Dendritic cell treated with granulocyte-macrophage colony-stimulating factor and Interleukin-4, amounts not matched to agents 40 ng/mL and 50 ng/mL, for 4 days (primary cell): Measurements from ENCODE around the gene ANKRD55.
"Not testable (repeated sequence)": the region's sequence is repeated elsewhere in the genome, so short reads cannot be mapped to it uniquely, and the experiment has no call there.

Experiments used
- H3K27ac Mint-ChIP-seq: one replicate; pipeline ENCODE4 v1.8.0; 2022; ENCODE audit warnings: mild to moderate bottlenecking, mixed read lengths
- H3K27me3 Mint-ChIP-seq: one replicate; pipeline ENCODE4 v1.8.0; 2022; ENCODE audit warnings: mild to moderate bottlenecking, mixed read lengths
- H3K36me3 Mint-ChIP-seq: one replicate; pipeline ENCODE4 v1.8.0; 2022; ENCODE audit warnings: low read depth, mixed read lengths
- H3K4me1 Mint-ChIP-seq: one replicate; pipeline ENCODE4 v1.8.0; 2022; ENCODE audit warnings: low read depth, mixed read lengths
- H3K4me3 Mint-ChIP-seq: one replicate; pipeline ENCODE4 v1.8.0; 2022; ENCODE audit warnings: mild to moderate bottlenecking, moderate library complexity, mixed read lengths
- H3K9me3 Mint-ChIP-seq: one replicate; pipeline ENCODE4 v1.8.0; 2022; ENCODE audit warnings: mixed read lengths
- intact Hi-C: fragments of 100-400 bp; cut with micrococcal nuclease; formaldehyde crosslinking; loops from one replicate; pipeline ENCODE4 v1.15.0; 2022

Gene ANKRD55

DNA sequence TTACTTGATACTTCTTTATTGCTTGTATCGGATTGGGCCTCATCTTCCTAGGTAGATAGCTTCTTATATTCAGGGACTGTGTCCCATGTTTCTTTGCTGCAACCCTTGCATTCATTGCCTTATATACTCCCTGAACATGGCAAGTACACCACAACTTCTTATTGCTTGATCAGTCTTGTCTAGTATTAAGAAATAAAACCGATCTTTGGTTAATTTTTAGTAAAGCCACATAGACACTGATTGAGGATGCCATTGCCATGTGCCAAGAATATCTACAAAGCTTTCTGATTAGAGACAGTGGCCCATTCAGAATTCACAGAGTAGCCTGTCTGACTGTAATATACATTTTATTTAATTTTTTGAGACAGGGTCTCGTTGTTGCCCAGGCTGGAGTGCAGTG is 34.7 kb upstream of the ANKRD55 start:
- Mint-ChIP-seq H3K4me1 (peaks cover 24% of the 10 kb centered on the region), H3K36me3 (no peaks in the 10 kb centered on the region), H3K4me3 (no peak overlapping the region), H3K9me3 (no peaks in the 10 kb centered on the region), H3K27ac (no peak overlapping the region), H3K27me3 (no peaks in the 10 kb centered on the region)
- intact Hi-C loops, result loop anchor here (10.0 kb wide), 1 partner anchor 607 kb away; no protein-coding TSS in a partner anchor

DNA sequence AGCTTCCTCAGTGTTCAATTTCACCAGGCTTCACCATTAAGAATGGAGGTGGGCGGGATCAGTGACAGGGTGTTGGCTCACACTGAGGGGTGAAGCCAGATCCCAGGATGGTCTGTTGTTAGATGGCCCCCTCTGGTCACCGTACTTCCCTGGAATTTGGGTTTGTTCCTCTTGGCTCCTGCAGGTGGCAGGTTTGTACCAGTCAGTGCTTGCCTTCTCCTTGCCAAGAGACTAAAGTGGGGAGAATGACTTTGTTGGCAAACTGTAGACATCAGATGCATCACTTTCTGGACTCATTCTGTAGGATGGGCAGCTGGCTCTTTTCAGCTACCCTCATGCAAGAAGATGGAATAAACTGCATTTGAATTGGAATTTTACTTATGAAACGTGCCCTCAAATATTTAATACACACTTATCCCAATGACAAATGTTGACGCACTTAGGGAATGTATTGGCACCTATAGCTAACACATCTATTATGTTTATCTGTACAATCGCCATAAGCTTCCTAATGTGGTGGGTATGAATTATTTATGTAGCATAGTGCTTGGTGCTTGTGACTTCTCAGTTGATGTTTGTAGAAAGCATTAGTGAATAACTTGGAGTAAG is 31.4 kb upstream of the ANKRD55 start:
- intact Hi-C loops, result loop anchor here (10.0 kb wide), 1 partner anchor 610 kb away; no protein-coding TSS in a partner anchor
- Mint-ChIP-seq H3K4me1 (peaks cover 3% of the 10 kb centered on the region), H3K4me3 (no peak overlapping the region), H3K9me3 (no peaks in the 10 kb centered on the region), H3K36me3 (no peaks in the 10 kb centered on the region), H3K27ac (no peak overlapping the region), H3K27me3 (no peaks in the 10 kb centered on the region)

DNA sequence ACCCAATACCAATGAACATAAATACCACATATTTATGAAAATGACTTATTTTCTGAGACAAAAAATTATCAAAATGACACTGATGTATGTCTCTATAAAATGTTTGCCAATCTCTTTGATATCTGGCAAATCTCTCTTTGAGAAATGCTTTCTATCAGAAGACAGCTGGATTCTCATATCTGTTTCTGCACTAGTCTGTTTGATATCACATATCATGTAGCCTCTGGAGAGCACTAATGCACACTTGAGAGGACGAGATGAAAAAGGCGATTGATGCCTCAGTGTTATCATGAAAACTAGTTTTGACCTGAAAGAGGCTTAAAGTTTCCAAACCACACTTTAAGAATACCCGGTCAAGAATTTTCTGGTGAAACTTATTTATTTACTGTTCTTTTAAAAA is 29.1 kb upstream of the ANKRD55 start:
- H3K27ac Mint-ChIP-seq, result no peak overlapping the region
- no peaks in the 10 kb centered on the region for H3K9me3 Mint-ChIP-seq
- no peak overlapping the region for H3K4me3 Mint-ChIP-seq
- intact Hi-C loops, result loop anchor here (10.0 kb wide), 1 partner anchor 613 kb away; no protein-coding TSS in a partner anchor
- H3K27me3 Mint-ChIP-seq, result peaks cover 2% of the 10 kb centered on the region
- H3K4me1 Mint-ChIP-seq, result peaks cover 2% of the 10 kb centered on the region
- no peaks in the 10 kb centered on the region for H3K36me3 Mint-ChIP-seq

DNA sequence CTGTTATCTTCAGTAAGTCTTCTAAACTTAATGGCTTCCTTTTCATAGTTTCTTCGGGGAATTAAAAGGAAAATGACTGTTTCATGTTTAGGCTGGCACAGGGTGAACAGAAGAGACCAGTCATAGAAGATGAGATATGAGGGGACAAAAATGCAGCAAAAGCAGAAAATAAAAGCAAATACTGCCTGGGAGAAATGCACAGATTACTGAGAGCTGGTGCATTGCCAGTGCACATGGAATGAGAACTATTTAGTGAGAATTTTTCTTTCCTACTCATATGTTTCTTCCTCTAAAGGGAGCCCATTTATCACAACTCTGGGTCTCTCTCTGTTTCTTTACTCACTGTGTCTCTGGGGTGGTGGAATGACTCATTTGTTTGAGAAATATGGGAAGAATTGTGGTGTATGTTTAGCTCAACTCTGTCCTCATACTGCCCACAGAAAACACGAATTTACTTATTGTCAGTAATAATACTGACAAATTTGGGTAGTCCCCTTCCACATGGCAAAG is 25.9 kb upstream of the ANKRD55 start:
- H3K4me1 Mint-ChIP-seq, result peaks cover 6% of the 10 kb centered on the region
- no peaks in the 10 kb centered on the region for H3K9me3 Mint-ChIP-seq
- no peak overlapping the region for H3K27ac Mint-ChIP-seq
- H3K36me3 Mint-ChIP-seq, result no peaks in the 10 kb centered on the region
- no peak overlapping the region for H3K4me3 Mint-ChIP-seq
- peaks cover 2% of the 10 kb centered on the region for H3K27me3 Mint-ChIP-seq
- intact Hi-C loops, result no loop called here

DNA sequence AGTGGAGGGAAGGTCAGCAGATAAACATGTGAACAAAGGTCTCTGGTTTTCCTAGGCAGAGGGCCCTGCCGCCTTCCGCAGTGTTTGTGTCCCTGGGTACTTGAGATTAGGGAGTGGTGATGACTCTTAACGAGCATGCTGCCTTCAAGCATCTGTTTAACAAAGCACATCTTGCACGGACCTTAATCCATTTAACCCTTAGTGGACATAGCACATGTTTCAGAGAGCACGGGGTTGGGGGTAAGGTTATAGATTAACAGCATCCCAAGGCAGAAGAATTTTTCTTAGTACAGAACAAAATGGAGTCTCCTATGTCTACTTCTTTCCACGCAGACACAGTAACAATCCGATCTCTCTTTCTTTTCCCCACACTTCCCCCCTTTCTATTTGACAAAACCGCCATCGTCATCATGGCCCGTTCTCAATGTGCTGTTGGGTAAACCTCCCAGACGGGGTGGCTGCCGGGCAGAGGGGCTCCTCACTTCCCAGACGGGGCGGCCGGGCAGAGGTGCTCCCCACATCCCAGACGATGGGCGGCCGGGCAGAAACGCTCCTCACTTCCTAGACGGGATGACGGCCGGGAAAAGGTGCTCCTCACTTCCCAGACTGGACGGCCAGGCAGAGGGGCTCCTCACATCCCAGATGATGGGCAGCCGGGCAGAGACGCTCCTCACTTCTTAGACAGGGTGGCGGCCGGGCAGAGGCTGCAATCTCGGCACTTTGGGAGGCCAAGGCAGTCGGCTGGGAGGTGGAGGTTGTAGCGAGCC is 24.8 kb upstream of the ANKRD55 start:
- H3K36me3 Mint-ChIP-seq, H3K4me3 Mint-ChIP-seq, H3K9me3 Mint-ChIP-seq, H3K27ac Mint-ChIP-seq, intact Hi-C loops, H3K27me3 Mint-ChIP-seq, H3K4me1 Mint-ChIP-seq: not testable (repeated sequence)

DNA sequence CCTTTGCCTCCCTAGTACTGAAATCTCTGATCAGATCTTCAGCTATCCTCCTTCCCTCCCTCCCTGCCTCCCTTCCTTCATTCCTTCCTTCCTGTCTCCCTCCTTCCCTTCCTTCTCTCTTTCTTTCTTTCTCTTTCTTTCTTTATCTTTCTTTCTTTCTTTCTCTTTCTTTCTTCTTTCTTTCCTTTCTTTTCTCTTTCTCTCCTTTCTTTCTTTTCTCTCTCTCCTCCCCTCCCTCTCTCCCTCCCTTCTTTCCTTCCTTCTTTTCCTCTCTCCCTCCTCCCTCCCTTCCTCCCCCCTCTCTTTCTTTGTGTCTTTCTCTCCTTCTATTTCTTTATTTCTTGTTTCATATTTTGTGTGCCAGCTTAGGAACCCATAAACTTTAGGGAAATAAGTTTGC is 23.9 kb upstream of the ANKRD55 start:
- H3K4me3 Mint-ChIP-seq, result no peak overlapping the region
- no peaks in the 10 kb centered on the region for H3K9me3 Mint-ChIP-seq
- H3K27ac Mint-ChIP-seq, result no peak overlapping the region
- peaks cover 2% of the 10 kb centered on the region for H3K27me3 Mint-ChIP-seq
- no peaks in the 10 kb centered on the region for H3K36me3 Mint-ChIP-seq
- H3K4me1 Mint-ChIP-seq, result peaks cover 6% of the 10 kb centered on the region
- intact Hi-C loops, result no loop called here

DNA sequence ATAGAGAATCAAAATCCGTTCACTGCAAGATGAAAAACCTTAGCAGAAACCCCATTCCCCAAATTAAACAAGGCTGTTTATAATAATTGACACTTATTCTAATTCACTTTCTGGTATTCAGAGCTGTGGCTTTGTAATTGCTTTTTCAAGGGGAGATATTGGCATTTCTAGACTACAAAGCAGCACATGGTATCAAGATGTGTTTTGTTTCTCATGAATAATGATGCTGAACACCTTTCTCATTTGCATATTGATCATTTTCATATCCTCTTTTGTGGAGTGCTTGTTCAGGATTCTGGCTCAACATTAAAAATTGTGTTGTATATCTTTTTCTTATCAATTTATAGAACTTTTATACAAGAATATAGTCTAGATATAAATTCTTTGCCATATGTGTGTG is 22.4 kb upstream of the ANKRD55 start:
- Mint-ChIP-seq H3K4me3 (no peak overlapping the region), H3K4me1 (peaks cover 6% of the 10 kb centered on the region), H3K27ac (no peak overlapping the region), H3K27me3 (peaks cover 2% of the 10 kb centered on the region), H3K36me3 (no peaks in the 10 kb centered on the region), H3K9me3 (no peaks in the 10 kb centered on the region)
- intact Hi-C loops, result no loop called here

DNA sequence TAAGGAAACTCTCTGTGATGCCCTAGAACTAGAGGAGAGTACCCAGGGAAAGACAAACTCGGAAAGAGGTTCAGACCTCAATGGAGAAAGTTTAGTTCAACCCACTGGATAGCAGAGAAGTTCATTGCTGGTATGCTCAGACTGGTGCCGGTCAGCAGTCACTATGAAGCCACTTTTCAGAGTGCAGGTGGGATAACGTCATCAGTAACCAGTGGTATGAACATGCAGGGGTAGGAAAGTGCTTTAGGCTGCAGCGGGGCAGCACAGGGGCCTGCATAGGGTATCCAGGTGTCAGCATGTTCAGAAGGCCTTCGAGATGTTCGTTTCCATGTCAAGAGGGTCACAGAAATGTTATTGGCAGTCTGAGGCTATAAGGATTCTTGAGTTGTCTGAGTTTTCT is 20.8 kb upstream of the ANKRD55 start:
- Mint-ChIP-seq H3K4me1 (peaks cover 6% of the 10 kb centered on the region), H3K36me3 (no peaks in the 10 kb centered on the region), H3K4me3 (no peak overlapping the region), H3K9me3 (peaks cover 4% of the 10 kb centered on the region), H3K27ac (no peak overlapping the region), H3K27me3 (peaks cover 2% of the 10 kb centered on the region)
- intact Hi-C loops, result no loop called here

DNA sequence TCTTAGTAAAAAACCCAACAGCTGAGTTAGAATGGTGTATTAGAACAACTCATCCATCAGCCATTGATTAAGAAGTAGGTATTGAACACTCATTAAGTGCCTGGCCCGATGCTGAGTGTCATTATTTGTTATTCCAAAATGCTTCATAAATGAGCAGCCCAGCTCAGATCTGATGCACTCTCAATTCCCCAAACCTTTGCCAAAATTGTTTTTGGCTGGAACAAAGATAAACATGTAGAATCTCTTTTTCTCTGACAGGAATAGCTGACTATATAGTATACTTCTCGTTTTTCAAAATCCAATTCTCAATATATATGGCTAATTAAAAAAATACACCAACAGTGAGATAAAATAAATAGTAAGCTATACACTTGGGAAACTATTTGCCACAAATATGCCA is 20.0 kb upstream of the ANKRD55 start:
- no peaks in the 10 kb centered on the region for H3K36me3 Mint-ChIP-seq
- H3K4me1 Mint-ChIP-seq, result peaks cover 6% of the 10 kb centered on the region
- peaks cover 8% of the 10 kb centered on the region for H3K9me3 Mint-ChIP-seq
- intact Hi-C loops, result no loop called here
- H3K4me3 Mint-ChIP-seq, result no peak overlapping the region
- H3K27ac Mint-ChIP-seq, result no peak overlapping the region
- H3K27me3 Mint-ChIP-seq, result no peaks in the 10 kb centered on the region

DNA sequence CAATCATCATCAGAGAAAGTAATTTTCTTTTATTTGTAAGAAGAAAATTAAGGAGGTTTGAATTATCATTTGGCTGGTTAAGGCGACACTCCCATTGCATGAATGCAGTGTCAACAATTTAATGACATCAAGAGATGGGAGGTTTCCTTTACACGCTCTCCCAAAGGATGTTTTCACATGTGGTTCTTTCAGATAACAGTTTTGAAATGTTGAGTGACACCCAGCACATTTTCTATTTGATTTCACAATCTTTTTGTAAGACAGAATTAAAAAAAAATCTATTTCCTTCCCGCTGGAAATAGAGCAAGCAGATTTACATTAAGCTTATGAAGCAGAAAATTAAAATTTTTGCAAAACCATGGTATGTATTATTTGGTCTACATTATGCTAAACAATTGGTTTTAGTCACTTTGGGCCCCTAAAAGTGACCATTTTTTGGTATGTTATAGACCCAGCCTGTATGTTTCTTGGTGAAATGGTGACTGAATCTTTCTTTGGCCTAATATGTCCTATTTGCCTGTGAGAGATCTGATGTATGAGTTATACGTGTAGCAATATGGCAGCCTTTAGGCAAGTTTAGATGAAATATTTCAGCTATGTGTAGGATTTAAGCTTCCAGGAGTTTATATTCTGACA is 18.9 kb upstream of the ANKRD55 start:
- H3K9me3 Mint-ChIP-seq, result peaks cover 8% of the 10 kb centered on the region
- H3K27me3 Mint-ChIP-seq, result no peaks in the 10 kb centered on the region
- intact Hi-C loops, result no loop called here
- H3K36me3 Mint-ChIP-seq, result no peaks in the 10 kb centered on the region
- H3K27ac Mint-ChIP-seq, result no peak overlapping the region
- no peak overlapping the region for H3K4me3 Mint-ChIP-seq
- peaks cover 2% of the 10 kb centered on the region for H3K4me1 Mint-ChIP-seq

DNA sequence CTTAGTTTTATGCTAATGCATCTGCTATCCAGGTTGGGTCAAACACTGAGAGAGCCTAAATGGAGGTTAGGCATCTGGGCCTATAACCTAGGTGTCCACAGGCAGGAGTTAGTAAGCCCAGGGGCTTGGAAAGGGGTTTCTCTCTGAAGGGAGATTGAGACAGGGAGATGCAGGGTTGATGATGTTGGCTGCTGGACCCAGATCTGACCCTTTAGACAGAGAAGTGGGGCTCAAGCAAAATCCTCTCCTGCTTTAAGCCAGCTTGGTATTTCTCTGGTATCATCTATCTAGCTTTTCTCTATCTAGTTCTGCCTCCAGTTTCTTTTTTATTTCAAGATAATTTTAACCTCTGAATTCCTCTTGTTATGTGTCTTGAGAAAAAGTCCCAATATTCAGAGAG is 18.3 kb upstream of the ANKRD55 start:
- H3K36me3 Mint-ChIP-seq, result no peaks in the 10 kb centered on the region
- intact Hi-C loops, result no loop called here

DNA sequence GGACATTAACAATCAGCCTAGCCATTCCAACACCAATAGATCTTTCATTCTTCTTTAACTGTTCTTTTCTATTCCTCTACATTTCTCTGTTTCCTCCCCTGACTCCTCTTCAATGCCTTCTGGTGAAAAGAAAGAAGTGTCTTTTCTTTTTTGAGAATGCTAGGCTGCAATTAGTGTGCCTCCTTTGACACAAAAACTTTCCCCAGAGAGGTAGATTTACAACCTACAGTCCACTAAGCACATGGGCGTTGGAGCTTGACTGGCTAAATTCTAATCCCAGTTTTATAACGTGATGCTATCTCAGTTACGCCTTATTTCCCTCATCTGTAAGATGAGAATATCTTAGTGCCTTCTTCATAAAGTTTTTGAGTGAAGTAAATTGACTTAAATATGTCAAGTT is 16.9 kb upstream of the ANKRD55 start:
- no peaks in the 10 kb centered on the region for H3K27me3 Mint-ChIP-seq
- intact Hi-C loops, result no loop called here

More for the DNA sequence above, 18.3 kb upstream of the ANKRD55 start:
- no peak overlapping the region for H3K4me3 Mint-ChIP-seq
- no peak overlapping the region for H3K27ac Mint-ChIP-seq
- H3K9me3 Mint-ChIP-seq, result peaks cover 8% of the 10 kb centered on the region
- H3K27me3 Mint-ChIP-seq, result no peaks in the 10 kb centered on the region
- no peaks in the 10 kb centered on the region for H3K4me1 Mint-ChIP-seq

DNA sequence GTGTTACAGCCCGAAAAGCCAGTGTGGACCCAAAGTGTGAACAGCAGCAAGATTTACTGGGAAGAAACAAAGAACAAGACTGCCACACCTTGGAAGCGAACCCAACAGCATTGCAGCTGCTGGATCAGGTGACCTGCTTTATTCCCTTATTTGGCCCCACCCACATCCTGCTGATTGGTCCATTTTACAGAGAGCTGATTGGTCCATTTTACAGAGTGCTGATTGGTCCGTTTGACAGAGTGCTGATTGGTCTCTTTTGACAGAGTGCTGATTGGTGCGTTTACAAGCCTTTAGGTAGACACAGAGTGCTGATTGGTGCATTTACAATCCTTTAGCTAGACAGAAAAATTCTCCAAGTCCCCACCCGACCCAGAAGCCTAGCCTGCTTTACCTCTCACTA is 16.0 kb upstream of the ANKRD55 start:
- H3K9me3 Mint-ChIP-seq, H3K36me3 Mint-ChIP-seq, H3K4me1 Mint-ChIP-seq, H3K27me3 Mint-ChIP-seq, H3K4me3 Mint-ChIP-seq, H3K27ac Mint-ChIP-seq, intact Hi-C loops: not testable (repeated sequence)

More for the DNA sequence above, 16.9 kb upstream of the ANKRD55 start:
- Mint-ChIP-seq H3K27ac (no peak overlapping the region), H3K9me3 (peaks cover 8% of the 10 kb centered on the region), H3K4me3 (no peak overlapping the region), H3K4me1 (no peaks in the 10 kb centered on the region), H3K36me3 (no peaks in the 10 kb centered on the region)

DNA sequence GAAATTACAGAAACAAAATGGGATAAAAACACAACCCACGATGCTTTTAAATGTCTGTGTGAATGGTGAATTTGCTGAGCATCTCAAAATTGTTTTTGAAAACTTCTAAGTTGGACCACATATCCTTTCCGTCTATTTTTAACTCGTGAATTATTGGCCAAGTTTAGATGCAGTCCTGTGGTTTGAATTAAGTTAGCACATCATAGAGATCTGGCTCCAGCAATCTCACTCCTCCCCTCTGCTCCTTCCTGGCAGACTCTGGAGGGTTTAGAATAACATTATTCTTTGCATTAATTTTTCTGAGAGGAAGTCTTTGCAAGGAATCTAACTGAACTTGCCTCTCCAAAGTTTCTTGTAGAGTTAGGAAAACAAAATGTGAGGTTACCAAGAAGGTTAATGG is 14.5 kb upstream of the ANKRD55 start:
- no peak overlapping the region for H3K27ac Mint-ChIP-seq
- H3K27me3 Mint-ChIP-seq, result no peaks in the 10 kb centered on the region
- H3K36me3 Mint-ChIP-seq, result no peaks in the 10 kb centered on the region
- intact Hi-C loops, result no loop called here
- H3K4me1 Mint-ChIP-seq, result peaks cover 5% of the 10 kb centered on the region
- H3K9me3 Mint-ChIP-seq, result peaks cover 8% of the 10 kb centered on the region
- H3K4me3 Mint-ChIP-seq, result no peak overlapping the region
